ENCODE measurements around the gene NOTCH4.

NOTCH4 gene

DNA sequence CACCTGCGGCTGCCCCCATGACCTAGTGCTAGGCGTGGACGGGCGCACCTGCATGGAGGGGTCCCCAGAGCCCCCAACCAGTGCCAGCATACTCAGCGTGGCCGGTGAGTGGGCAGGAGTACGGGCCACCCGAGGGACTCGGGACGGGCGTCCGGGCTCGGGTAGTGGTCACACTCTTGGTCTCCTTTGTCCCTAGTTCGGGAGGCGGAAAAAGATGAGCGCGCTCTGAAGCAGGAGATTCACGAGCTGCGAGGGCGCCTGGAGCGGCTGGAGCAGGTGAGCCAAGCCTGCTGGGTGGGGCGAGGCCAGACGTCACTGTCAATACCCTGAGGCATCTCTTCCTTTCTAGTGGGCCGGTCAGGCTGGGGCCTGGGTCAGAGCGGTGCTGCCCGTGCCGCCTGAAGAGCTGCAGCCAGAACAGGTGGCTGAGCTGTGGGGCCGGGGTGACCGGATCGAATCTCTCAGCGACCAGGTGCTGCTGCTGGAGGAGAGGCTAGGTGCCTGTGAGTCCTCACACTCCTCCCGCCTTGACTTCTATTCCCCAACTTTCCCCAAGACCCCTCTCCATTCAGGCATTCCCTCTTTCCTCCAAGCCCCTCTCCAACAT is 56.6 kb downstream of the NOTCH4 start:
- H3K27ac ChIP-seq (ENCODE audit: low read depth in 2 of 2, low read length in 2 of 2) = no peak overlapping the region
- no peak overlapping the region for H3K9ac ChIP-seq (ENCODE audit: low read depth in 1 of 2, low read length in 2 of 2)
- no peaks in the 10 kb centered on the region for H3K27me3 ChIP-seq (ENCODE audit: control insufficient read depth in 2 of 2, insufficient read depth in 2 of 2, low read length in 2 of 2)
- H3K36me3 ChIP-seq (ENCODE audit: control insufficient read depth in 2 of 2, insufficient read depth in 2 of 2, low read length in 2 of 2) = peaks cover 28 to 48% of the 10 kb centered on the region in 2 donors
- no peaks in the 10 kb centered on the region for H3K9me3 ChIP-seq (ENCODE audit: control insufficient read depth in 2 of 2, low read length in 2 of 2)
- H3K4me3 ChIP-seq (ENCODE audit: low read length in 2 of 2) = no peak overlapping the region
- no peaks in the 10 kb centered on the region for H3K4me1 ChIP-seq (ENCODE audit: control insufficient read depth in 2 of 2, insufficient read depth in 2 of 2, low read length in 2 of 2)

DNA sequence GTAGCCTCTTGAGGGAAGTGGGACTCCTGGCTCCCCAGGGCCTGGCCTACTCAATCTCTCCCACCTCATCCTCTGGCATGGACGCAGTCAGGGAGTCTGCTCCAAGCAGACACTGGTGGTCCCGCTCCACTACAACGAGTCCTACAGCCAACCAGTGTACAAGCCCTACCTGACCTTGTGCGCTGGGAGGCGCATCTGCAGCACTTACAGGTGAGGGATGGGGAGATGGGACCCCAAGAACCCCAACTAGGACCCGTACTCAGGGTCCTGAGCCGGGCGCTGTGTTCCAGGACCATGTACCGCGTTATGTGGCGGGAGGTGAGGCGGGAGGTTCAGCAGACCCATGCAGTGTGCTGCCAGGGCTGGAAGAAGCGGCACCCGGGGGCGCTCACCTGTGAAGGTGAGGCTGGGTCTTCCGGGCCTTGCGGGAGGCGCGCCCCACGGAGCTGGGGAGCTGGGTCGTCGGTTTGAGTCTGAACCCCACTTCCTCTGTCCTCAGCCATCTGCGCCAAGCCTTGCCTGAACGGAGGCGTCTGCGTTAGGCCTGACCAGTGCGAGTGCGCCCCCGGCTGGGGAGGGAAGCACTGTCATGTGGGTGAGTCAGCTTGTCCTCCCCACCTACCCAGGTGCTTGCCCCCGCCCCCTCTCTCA is 57.3 kb downstream of the NOTCH4 start:
- Histone ChIP-seq H3K36me3 (ENCODE audit: control insufficient read depth in 2 of 2, insufficient read depth in 2 of 2, low read length in 2 of 2) (peaks cover 28 to 48% of the 10 kb centered on the region in 2 donors), H3K4me3 (ENCODE audit: low read length in 2 of 2) (no peak overlapping the region), H3K27ac (ENCODE audit: low read depth in 2 of 2, low read length in 2 of 2) (no peak overlapping the region)

DNA sequence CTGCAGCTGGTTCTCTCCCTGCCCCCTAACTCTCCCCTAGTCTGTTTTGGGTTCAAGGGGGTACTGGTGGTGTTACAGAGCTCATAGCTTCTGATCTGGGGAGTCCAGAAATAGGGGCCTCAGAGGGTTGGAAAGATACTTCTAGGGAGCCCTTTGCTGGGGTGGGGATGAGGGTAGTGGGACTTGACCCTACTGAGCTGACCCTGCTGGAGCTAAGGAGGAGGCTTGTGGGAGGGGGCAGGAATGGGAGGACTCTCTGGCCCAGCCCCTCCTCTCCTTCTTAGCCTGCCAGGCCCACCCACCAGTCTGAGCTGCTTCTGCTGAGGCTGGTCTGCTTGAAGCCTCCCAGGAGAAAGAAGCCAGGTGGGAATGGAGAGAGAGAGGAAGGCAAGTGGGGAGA is 59.6 kb downstream of the NOTCH4 start, which contains the start of gene EGFL8:
Gene EGFL8, plus strand, starts transcription at position 301 of the 400 bp plus-strand sequence. CDS start 1,571 bp downstream, outside the sequence.
- Histone ChIP-seq H3K27ac (ENCODE audit: low read depth in 2 of 2, low read length in 2 of 2) (peak within 1 kb of the TSS; percentile 9 to 29), H3K4me1 (ENCODE audit: control insufficient read depth in 2 of 2, insufficient read depth in 2 of 2, low read length in 2 of 2) (no peaks in the 10 kb centered on the region), H3K27me3 (ENCODE audit: control insufficient read depth in 2 of 2, insufficient read depth in 2 of 2, low read length in 2 of 2) (no peaks in the 10 kb centered on the region), H3K9me3 (ENCODE audit: control insufficient read depth in 2 of 2, low read length in 2 of 2) (no peaks in the 10 kb centered on the region), H3K4me3 (ENCODE audit: low read length in 2 of 2) (no peak within 1 kb of the TSS), H3K9ac (ENCODE audit: low read depth in 1 of 2, low read length in 2 of 2) (no peak within 1 kb of the TSS), H3K36me3 (ENCODE audit: control insufficient read depth in 2 of 2, insufficient read depth in 2 of 2, low read length in 2 of 2) (peaks cover 19 to 29% of the 10 kb centered on the region in 2 donors)

More for the DNA sequence above, 57.3 kb downstream of the NOTCH4 start:
- no peaks in the 10 kb centered on the region for H3K4me1 ChIP-seq (ENCODE audit: control insufficient read depth in 2 of 2, insufficient read depth in 2 of 2, low read length in 2 of 2)
- H3K9ac ChIP-seq (ENCODE audit: low read depth in 1 of 2, low read length in 2 of 2) = no peak overlapping the region
- H3K27me3 ChIP-seq (ENCODE audit: control insufficient read depth in 2 of 2, insufficient read depth in 2 of 2, low read length in 2 of 2) = no peaks in the 10 kb centered on the region
- no peaks in the 10 kb centered on the region for H3K9me3 ChIP-seq (ENCODE audit: control insufficient read depth in 2 of 2, low read length in 2 of 2)

DNA sequence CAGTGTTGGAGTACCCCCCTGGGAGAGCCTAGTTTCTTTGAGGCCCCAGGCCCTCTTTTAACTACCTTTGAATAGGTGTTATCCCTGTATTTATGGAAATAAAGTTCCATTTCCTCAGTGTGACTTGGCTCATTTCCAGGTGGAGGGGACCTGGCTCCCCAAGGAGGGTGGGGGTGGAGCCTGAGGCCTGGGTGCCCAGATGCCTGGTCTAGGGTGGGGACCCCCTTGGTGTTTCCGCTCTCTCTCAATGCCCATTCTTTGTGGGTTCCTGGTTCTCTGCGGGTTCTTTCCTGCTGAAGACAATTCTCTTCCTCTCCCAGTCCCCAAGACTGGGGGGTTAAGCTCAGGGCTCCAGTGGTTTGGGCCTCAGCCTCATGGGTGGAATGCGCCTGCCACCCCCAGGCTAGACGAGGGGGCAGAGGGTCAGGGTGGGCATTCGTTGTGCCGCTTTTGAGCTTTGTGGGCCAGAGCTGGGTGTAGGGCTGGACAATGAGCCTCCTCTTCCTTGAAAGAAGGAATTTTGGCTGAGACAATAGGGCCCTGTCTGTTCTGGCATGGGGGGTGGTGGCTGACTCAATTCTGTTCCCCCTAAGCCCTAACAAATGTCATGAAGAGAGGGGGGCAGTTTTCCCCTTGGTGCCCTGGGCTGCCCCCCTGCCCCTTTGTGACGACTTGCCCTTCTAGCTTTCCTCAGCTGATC is 60.2 kb downstream of the NOTCH4 start:
- Histone ChIP-seq H3K27ac (ENCODE audit: low read depth in 2 of 2, low read length in 2 of 2) (peak overlapping the region in 1 of 2 donors; percentile 29), H3K4me1 (ENCODE audit: control insufficient read depth in 2 of 2, insufficient read depth in 2 of 2, low read length in 2 of 2) (no peaks in the 10 kb centered on the region), H3K9ac (ENCODE audit: low read depth in 1 of 2, low read length in 2 of 2) (no peak overlapping the region), H3K27me3 (ENCODE audit: control insufficient read depth in 2 of 2, insufficient read depth in 2 of 2, low read length in 2 of 2) (no peaks in the 10 kb centered on the region), H3K9me3 (ENCODE audit: control insufficient read depth in 2 of 2, low read length in 2 of 2) (no peaks in the 10 kb centered on the region), H3K36me3 (ENCODE audit: control insufficient read depth in 2 of 2, insufficient read depth in 2 of 2, low read length in 2 of 2) (peaks cover 16 to 26% of the 10 kb centered on the region in 2 donors), H3K4me3 (ENCODE audit: low read length in 2 of 2) (no peak overlapping the region)

DNA sequence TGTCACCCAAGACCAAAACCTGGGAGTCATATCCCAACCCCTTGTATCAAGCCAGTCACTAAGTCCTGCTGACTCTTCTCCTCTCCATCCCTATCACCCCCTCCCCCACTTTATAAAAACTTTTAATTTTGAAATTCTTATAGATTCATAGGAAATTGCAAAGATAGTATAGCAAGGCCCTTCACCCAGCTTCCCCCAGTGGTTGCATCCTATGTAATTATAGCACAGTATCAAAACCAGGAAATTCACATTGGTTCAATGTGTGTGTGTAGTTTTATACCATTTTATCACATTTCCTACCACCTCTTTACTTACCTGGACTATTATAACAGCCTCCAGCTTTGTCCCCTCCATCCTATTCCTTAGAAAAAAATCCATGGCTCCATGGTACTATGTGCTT is 65.8 kb downstream of the NOTCH4 start:
- Histone ChIP-seq H3K27ac (ENCODE audit: low read depth in 2 of 2, low read length in 2 of 2) (no peak overlapping the region), H3K4me3 (ENCODE audit: low read length in 2 of 2) (no peak overlapping the region), H3K27me3 (ENCODE audit: control insufficient read depth in 2 of 2, insufficient read depth in 2 of 2, low read length in 2 of 2) (no peaks in the 10 kb centered on the region), H3K4me1 (ENCODE audit: control insufficient read depth in 2 of 2, insufficient read depth in 2 of 2, low read length in 2 of 2) (peaks cover 13% of the 10 kb centered on the region in 2 donors), H3K9ac (ENCODE audit: low read depth in 1 of 2, low read length in 2 of 2) (no peak overlapping the region), H3K36me3 (ENCODE audit: control insufficient read depth in 2 of 2, insufficient read depth in 2 of 2, low read length in 2 of 2) (peaks cover 8 to 17% of the 10 kb centered on the region in 2 donors), H3K9me3 (ENCODE audit: control insufficient read depth in 2 of 2, low read length in 2 of 2) (no peaks in the 10 kb centered on the region)

DNA sequence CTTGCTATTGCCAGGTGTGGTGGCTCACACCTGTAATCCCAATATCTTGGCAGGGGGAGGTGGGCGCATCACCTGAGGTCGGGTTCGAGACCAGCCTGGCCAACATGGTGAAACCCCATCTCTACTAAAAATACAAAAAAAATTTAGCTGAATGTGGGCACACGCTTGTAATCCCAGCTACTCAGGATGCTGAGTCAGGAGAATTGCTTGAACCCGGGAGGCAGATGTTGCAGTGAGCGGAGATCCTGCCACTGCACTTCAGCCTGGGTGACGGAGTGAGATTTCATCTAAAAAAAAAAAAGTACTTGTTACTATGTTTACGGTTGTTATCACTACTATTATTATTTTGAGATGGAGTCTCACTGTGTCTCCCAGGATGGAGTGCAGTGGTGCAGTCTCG is 67.0 kb downstream of the NOTCH4 start:
- Histone ChIP-seq H3K9me3 (ENCODE audit: control insufficient read depth in 2 of 2, low read length in 2 of 2) (no peaks in the 10 kb centered on the region), H3K27ac (ENCODE audit: low read depth in 2 of 2, low read length in 2 of 2) (no peak overlapping the region), H3K27me3 (ENCODE audit: control insufficient read depth in 2 of 2, insufficient read depth in 2 of 2, low read length in 2 of 2) (no peaks in the 10 kb centered on the region), H3K9ac (ENCODE audit: low read depth in 1 of 2, low read length in 2 of 2) (no peak overlapping the region), H3K4me3 (ENCODE audit: low read length in 2 of 2) (no peak overlapping the region), H3K36me3 (ENCODE audit: control insufficient read depth in 2 of 2, insufficient read depth in 2 of 2, low read length in 2 of 2) (peaks cover 5 to 17% of the 10 kb centered on the region in 2 donors), H3K4me1 (ENCODE audit: control insufficient read depth in 2 of 2, insufficient read depth in 2 of 2, low read length in 2 of 2) (peaks cover 13 to 21% of the 10 kb centered on the region in 2 donors)

DNA sequence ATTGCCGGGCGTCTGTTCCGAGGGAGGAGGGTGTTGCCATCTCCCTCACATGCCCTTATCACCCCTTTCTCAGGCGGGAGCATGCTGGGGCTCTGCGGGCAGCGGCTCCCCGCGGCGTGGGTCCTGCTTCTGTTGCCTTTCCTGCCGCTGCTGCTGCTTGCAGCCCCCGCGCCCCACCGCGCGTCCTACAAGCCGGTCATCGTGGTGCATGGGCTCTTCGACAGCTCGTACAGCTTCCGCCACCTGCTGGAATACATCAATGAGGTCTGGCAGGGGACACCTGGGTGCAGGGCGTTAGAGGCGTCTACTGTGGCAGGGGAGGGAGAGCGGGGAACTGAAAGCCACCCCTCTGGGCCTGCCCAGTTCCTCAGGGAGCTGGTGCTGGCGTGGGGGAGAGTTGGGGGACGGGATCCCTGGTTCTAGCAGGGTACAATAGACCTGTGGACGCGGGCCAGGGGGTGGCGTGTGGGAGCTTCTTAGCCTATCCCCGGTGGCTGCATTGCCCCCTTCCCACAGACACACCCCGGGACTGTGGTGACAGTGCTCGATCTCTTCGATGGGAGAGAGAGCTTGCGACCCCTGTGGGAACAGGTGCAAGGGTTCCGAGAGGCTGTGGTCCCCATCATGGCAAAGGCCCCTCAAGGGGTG is 69.2 kb downstream of the NOTCH4 start:
- Histone ChIP-seq H3K27ac (ENCODE audit: low read depth in 2 of 2, low read length in 2 of 2) (peak overlapping the region; percentile 77 to 92), H3K36me3 (ENCODE audit: control insufficient read depth in 2 of 2, insufficient read depth in 2 of 2, low read length in 2 of 2) (peaks cover 5 to 17% of the 10 kb centered on the region in 2 donors), H3K9me3 (ENCODE audit: control insufficient read depth in 2 of 2, low read length in 2 of 2) (no peaks in the 10 kb centered on the region), H3K27me3 (ENCODE audit: control insufficient read depth in 2 of 2, insufficient read depth in 2 of 2, low read length in 2 of 2) (no peaks in the 10 kb centered on the region), H3K4me3 (ENCODE audit: low read length in 2 of 2) (peak overlapping the region; percentile 82 to 94), H3K9ac (ENCODE audit: low read depth in 1 of 2, low read length in 2 of 2) (peak overlapping the region; percentile 65 to 86), H3K4me1 (ENCODE audit: control insufficient read depth in 2 of 2, insufficient read depth in 2 of 2, low read length in 2 of 2) (peaks cover 13 to 21% of the 10 kb centered on the region in 2 donors)

DNA sequence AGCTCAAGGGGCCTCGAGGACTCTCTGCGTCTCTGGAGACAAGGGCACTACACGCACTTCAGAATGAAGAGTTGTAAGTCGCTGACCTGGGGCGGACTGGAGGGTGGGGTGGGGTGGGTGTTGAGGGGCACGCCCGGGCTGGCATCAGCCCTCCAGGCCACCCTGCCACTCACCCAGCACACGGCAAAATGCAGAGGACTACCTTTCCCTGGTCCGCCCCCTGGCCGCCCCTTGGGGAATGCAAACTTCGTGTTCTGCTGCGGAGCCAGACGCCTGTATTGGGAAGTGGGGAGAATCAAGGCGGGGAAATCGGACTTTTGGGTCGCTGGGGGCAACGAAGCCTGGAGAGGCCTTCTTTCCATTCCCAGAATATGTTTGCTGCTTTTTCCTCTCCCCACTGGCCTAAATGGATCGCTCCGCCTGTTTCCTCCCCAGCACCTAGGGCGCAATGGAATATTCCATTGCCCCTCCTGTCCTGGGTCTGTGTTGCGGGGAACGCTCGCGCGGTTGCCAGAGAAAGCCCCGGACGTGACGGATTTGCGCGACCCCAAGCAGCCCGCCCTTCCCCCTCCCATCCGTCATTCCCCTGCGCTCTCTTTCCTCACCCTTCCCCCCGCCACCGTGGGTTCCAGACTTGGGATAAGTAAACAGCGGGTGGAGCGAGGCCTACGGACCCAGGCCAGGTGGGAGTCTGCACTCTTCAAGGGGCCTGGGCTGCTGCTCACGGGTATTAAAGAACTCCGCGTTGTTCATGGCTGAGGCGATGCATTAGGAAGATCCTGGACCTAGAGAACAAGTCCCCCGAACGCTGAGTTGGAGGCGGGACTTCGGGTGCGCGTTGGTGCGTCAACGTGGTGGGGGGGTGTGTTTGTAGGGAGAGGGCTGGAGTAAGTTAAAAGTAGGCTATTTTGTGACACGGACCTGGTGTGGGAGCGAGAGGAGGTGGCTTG is 70.0 kb downstream of the NOTCH4 start, which contains the start of gene PPT2:
Gene PPT2, plus strand, starts transcription at position 578 of the 950 bp plus-strand sequence. CDS start 454 bp downstream, outside the sequence.
- Histone ChIP-seq H3K9ac (ENCODE audit: low read depth in 1 of 2, low read length in 2 of 2) (peak within 1 kb of the TSS; percentile 65 to 86), H3K27me3 (ENCODE audit: control insufficient read depth in 2 of 2, insufficient read depth in 2 of 2, low read length in 2 of 2) (no peaks in the 10 kb centered on the region), H3K4me1 (ENCODE audit: control insufficient read depth in 2 of 2, insufficient read depth in 2 of 2, low read length in 2 of 2) (peaks cover 13 to 21% of the 10 kb centered on the region in 2 donors), H3K27ac (ENCODE audit: low read depth in 2 of 2, low read length in 2 of 2) (peak within 1 kb of the TSS; percentile 77 to 92), H3K4me3 (ENCODE audit: low read length in 2 of 2) (peak within 1 kb of the TSS; percentile 82 to 94), H3K36me3 (ENCODE audit: control insufficient read depth in 2 of 2, insufficient read depth in 2 of 2, low read length in 2 of 2) (peaks cover 5 to 16% of the 10 kb centered on the region in 2 donors), H3K9me3 (ENCODE audit: control insufficient read depth in 2 of 2, low read length in 2 of 2) (no peaks in the 10 kb centered on the region)

Measured in mucosa of rectum (tissue), 2 donors.